Measurements from ENCODE around the gene ZNF493. TPM values are rescaled to one million over a fixed set of nuclear protein-coding genes. Genes with fewer than 3 reads are reported as not detected.

The ZNF493 gene
- total RNA-seq, 1 donor from 2014 or later: 10.5 TPM

- H3K9me3 Mint-ChIP-seq: peaks cover 13% of the 10 kb centered on the region
- H3K4me1 Mint-ChIP-seq (ENCODE audit: low read depth): no peaks in the 10 kb centered on the region
- H3K27me3 Mint-ChIP-seq (ENCODE audit: low read depth): no peaks in the 10 kb centered on the region
- no peak overlapping the region for H3K4me3 Mint-ChIP-seq (ENCODE audit: low read depth)
- intact Hi-C loops (cut with micrococcal nuclease): no loop called here
- DNase-seq (ENCODE audit: low spot score): no peak
- H3K36me3 Mint-ChIP-seq (ENCODE audit: low read depth): peaks cover 4% of the 10 kb centered on the region
- no peak overlapping the region for H3K27ac Mint-ChIP-seq
Measured at GRCh38 chr19:21472507-21472906, 75.6 kb downstream of the ZNF493 start.

- intact Hi-C loops (cut with micrococcal nuclease): no loop called here
- Mint-ChIP-seq H3K9me3 (peaks cover 16% of the 10 kb centered on the region), H3K4me3 (ENCODE audit: low read depth) (peak overlapping the region; percentile 71), H3K27ac (no peak overlapping the region), H3K4me1 (ENCODE audit: low read depth) (no peaks in the 10 kb centered on the region), H3K36me3 (ENCODE audit: low read depth) (peaks cover 4% of the 10 kb centered on the region), H3K27me3 (ENCODE audit: low read depth) (no peaks in the 10 kb centered on the region)
- peak; percentile 58 for DNase-seq (ENCODE audit: low spot score)
Measured at GRCh38 chr19:21474671-21475181, 77.8 kb downstream of the ZNF493 start.

Other genes with a start within 250 kb of the ZNF493 start
- gene ZNF708, start 67.7 kb upstream of the ZNF493 start, total RNA-seq: 11.0 and 12.1 TPM in 2 replicates
- 12.5 and 13.7 TPM in 2 replicates for gene ZNF738, start 38.1 kb upstream of the ZNF493 start, total RNA-seq
- gene ZNF429, start 108.5 kb downstream of the ZNF493 start, total RNA-seq: 3.1 and 5.0 TPM in 2 replicates